H1 (cell line): ENCODE measurements around the gene NUP98. TPM values are rescaled to one million over a fixed set of nuclear protein-coding genes. Genes with fewer than 3 reads are reported as not detected.
A peak's percentile ranks its signal among the peaks of the same experiment; 100 is the strongest.

Experiments
- E2F6 ChIP-seq: IDR thresholded peaks from 2 replicates; pipeline ENCODE4 v1.6.1; 2012; ENCODE audit warnings: inconsistent platforms
- GABPA ChIP-seq: IDR thresholded peaks from 2 replicates; pipeline ENCODE4 v1.6.1; 2011; ENCODE audit warnings: mild to moderate bottlenecking, low read length, moderate library complexity, borderline replicate concordance; ENCODE audit not compliant: insufficient read depth
- KDM5A ChIP-seq: fragments of 200-600 bp; IDR thresholded peaks from 2 replicates; pipeline ENCODE4 v1.7.1; 2012; ENCODE audit warnings: mild to moderate bottlenecking, low read length, inconsistent platforms, mixed read lengths
- MAX ChIP-seq: IDR thresholded peaks from 2 replicates; pipeline ENCODE4 v1.6.1; 2012; ENCODE audit warnings: inconsistent platforms
- POLR2AphosphoS5 ChIP-seq: IDR thresholded peaks from 2 replicates; pipeline ENCODE4 v1.6.1; 2011; ENCODE audit warnings: low read depth, low read length
- RAD21 ChIP-seq, 2 experiments: IDR thresholded peaks in 1 of 2; conservative IDR thresholded peaks in 1 of 2; 2 replicates each; pipeline ENCODE4 v1.6.1; 2011; ENCODE audit warnings: low read depth in 2 of 2, low read length in 2 of 2, improper control_type of control experiment in 1 of 2, inconsistent platforms in 1 of 2, mild to moderate bottlenecking in 1 of 2, moderate library complexity in 1 of 2
- RFX5 ChIP-seq: IDR thresholded peaks from 2 replicates; pipeline ENCODE4 v1.6.1; 2011; ENCODE audit warnings: low read depth, low read length, improper control_type of control experiment, borderline replicate concordance
- TBP ChIP-seq: IDR thresholded peaks from 2 replicates; pipeline ENCODE4 v1.6.1; 2011; ENCODE audit warnings: low read depth, low read length, improper control_type of control experiment
- TCF12 ChIP-seq: IDR thresholded peaks from 2 replicates; pipeline ENCODE4 v1.6.1; 2011; ENCODE audit warnings: low read depth, mild to moderate bottlenecking, low read length
- TEAD4 ChIP-seq: IDR thresholded peaks from 2 replicates; pipeline ENCODE4 v1.6.1; 2012; ENCODE audit warnings: low read depth, low read length, inconsistent platforms, mixed read lengths
- ZNF274 ChIP-seq: IDR thresholded peaks from 2 replicates; pipeline ENCODE4 v1.7.0; 2012; ENCODE audit warnings: low read length, borderline replicate concordance; ENCODE audit errors: extremely low read depth
- polyA plus RNA-seq, 7 experiments: library from polyadenylated mRNA; depleted of rRNA in 3 of 7; stranded (reverse) in 5 of 7; unstranded in 2 of 7; fragments of >200 nt in 5 of 7; fragments of 200-250 nt in 2 of 7; gene quantifications; 1 replicate in 5 of 7; 2 replicates in 1 of 7; 4 replicates in 1 of 7; pipeline versions ENCODE4 v1.2.1 to v1.2.3, GENCODE V29; 2011 to 2013; ENCODE audit warnings: missing spikeins in 2 of 7, mixed read lengths in 2 of 7
- total RNA-seq: library from RNA; stranded (reverse); fragmentation: NEBNext Ultra II Directional; extraction: Animal tissue kit (Norgen Biotek cat#: 25700); gene quantifications from 2 replicates; pipeline ENCODE4 v1.2.1, GENCODE V29; 2021
- TF ChIP-seq, protein P1 (sequence below): IDR thresholded peaks from 2 replicates; pipeline ENCODE4 v1.6.1; 2011; ENCODE audit warnings: low read depth, mild to moderate bottlenecking, low read length; ENCODE audit not compliant: insufficient read depth

NUP98 gene
- total and polyA plus RNA-seq, 2 of the 8 experiments (the other 6 are each of a cell fraction or from before 2014, with no cell fraction given), result 98.6 to 261 TPM

DNA sequence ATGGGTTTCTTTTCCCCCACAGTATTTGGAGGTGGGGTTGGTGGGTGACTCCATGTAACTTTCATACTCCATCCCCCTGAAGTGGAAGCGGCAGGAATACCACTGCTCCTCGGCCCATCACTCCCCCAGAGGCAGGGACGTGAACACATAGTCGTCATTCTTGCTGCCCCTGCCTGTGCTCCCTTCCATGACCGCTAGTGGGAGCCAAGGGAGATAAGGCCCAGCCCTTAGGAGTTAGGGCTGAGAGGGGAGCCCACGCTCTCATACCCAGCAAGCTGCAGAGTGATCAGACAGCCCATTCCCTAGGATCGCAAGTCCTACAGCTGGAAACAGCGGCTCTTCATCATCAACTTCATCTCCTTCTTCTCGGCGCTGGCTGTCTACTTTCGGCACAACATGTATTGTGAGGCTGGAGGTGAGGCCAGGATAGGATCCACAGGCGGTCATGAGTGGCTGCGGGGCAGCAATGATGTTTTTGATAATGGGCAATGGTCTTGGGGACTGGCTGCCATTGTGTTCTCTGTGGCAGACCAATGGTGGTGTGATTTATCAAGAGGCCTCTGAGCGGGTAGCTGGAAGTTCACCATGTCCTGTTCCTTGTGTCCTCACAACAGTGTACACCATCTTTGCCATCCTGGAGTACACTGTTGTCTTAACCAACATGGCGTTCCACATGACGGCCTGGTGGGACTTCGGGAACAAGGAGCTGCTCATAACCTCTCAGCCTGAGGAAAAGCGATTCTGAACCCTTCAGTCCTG, 27.5 kb upstream of the NUP98 start (continued):
- TF ChIP-seq, protein P1, sequence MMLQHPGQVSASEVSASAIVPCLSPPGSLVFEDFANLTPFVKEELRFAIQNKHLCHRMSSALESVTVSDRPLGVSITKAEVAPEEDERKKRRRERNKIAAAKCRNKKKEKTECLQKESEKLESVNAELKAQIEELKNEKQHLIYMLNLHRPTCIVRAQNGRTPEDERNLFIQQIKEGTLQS, result peak; percentile 11; the same call in 1 of the 2 replicates
- TF ChIP-seq KDM5A (no peak), RAD21 (IDR thresholded peaks at IDR 0.05 in 1 of 2, conservative IDR thresholded peaks at IDR 0.05 in 1 of 2; ENCODE audit: low read depth in 2 of 2, low read length in 2 of 2) (peak; percentile 77 to 80), TEAD4 (peak; percentile 65; the same call in 1 of the 2 replicates), TBP (peak; percentile 46; the same call in 1 of the 2 replicates), RFX5 (no peak), TCF12 (no peak), E2F6 (no peak), POLR2AphosphoS5 (peak; percentile 75), GABPA (no peak), ZNF274 (no peak), MAX (0 out of 2 replicates have a peak, but pooled peaks have one; percentile 37)
